Nephron (organoid): ENCODE measurements around the gene ZNF277.
"Not testable (repeated sequence)": the region's sequence is repeated elsewhere in the genome, so short reads cannot be mapped to it uniquely, and the experiment has no call there.

Source experiments
- H3K27ac Mint-ChIP-seq, 3 experiments: 2 replicates each; pipeline ENCODE4 v1.8.0; 2020; ENCODE audit warnings: mixed read lengths in 3 of 3, mild to moderate bottlenecking in 2 of 3, moderate library complexity in 1 of 3
- H3K27me3 Mint-ChIP-seq: 2 replicates; pipeline ENCODE4 v1.8.0; 2021; ENCODE audit warnings: low read depth, mild to moderate bottlenecking, moderate library complexity, mixed read lengths
- H3K36me3 Mint-ChIP-seq: 2 replicates; pipeline ENCODE4 v1.8.0; 2020; ENCODE audit warnings: low read depth, mixed read lengths
- H3K4me1 Mint-ChIP-seq: 2 replicates; pipeline ENCODE4 v1.8.0; 2020; ENCODE audit warnings: mixed read lengths
- H3K4me3 Mint-ChIP-seq, 3 experiments: 2 replicates each; pipeline ENCODE4 v1.8.0; 2020; ENCODE audit warnings: mild to moderate bottlenecking in 3 of 3, mixed read lengths in 3 of 3, moderate library complexity in 2 of 3
- H3K9me3 Mint-ChIP-seq: 2 replicates; pipeline ENCODE4 v1.8.0; 2020; ENCODE audit warnings: mixed read lengths
- CTCF ChIP-seq, 3 experiments: fragments of 200-600 bp; sonication (generic); IDR thresholded peaks; one replicate each; pipeline ENCODE4 v1.5.0; 2021; ENCODE audit warnings: antibody characterized with exemption in 3 of 3; ENCODE audit not compliant: unreplicated experiment in 3 of 3

ZNF277 gene

DNA sequence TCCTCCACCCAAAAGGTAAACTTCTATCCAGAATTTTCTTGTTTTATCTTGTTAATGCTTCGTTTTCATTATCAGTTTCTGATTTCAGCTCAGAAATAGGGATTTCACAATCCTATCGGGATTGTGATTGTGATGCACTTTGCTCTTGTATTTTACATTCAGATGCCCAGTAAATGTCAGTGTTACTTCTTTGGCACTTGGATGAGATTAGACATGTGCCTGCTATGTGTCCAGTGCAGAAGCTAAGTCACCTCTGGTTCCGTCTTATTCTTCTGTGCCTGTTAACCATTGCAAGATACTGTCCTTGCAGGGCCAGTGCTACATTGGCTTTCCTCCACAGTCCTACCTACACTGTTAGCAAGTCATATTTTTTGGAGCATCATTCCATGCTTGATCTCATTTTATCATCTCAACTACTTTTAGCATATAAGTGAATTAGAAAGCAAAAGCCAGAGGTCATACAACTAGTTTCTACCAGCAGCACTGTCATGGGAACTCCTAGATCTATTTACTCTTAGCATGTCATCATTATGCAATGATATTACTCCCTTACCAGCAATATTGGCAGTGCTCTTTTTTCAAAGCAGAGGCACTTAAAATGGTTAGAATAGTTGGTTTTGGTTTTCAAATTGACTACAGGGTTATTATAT is 26.7 kb downstream of the ZNF277 start:
- H3K9me3 Mint-ChIP-seq: peaks cover 6% of the 10 kb centered on the region
- no peak for TF ChIP-seq CTCF (IDR thresholded peaks at IDR 0.05; ENCODE audit: unreplicated experiment in 3 of 3)
- peaks cover under 1% of the 10 kb centered on the region for H3K4me1 Mint-ChIP-seq
- no peaks in the 10 kb centered on the region for H3K27me3 Mint-ChIP-seq
- no peak overlapping the region for H3K4me3 Mint-ChIP-seq
- H3K36me3 Mint-ChIP-seq: peaks cover under 1% of the 10 kb centered on the region
- no peak overlapping the region for H3K27ac Mint-ChIP-seq

GRCh38 chr7:112234147-112234546 is 27.7 kb downstream of the ZNF277 start:
- H3K9me3 Mint-ChIP-seq: peaks cover 7% of the 10 kb centered on the region
- H3K4me3 Mint-ChIP-seq: no peak overlapping the region
- peaks cover 3% of the 10 kb centered on the region for H3K36me3 Mint-ChIP-seq
- H3K27me3 Mint-ChIP-seq: no peaks in the 10 kb centered on the region
- TF ChIP-seq CTCF (IDR thresholded peaks at IDR 0.05; ENCODE audit: unreplicated experiment in 3 of 3): no peak
- H3K27ac Mint-ChIP-seq: no peak overlapping the region
- H3K4me1 Mint-ChIP-seq: no peaks in the 10 kb centered on the region

DNA sequence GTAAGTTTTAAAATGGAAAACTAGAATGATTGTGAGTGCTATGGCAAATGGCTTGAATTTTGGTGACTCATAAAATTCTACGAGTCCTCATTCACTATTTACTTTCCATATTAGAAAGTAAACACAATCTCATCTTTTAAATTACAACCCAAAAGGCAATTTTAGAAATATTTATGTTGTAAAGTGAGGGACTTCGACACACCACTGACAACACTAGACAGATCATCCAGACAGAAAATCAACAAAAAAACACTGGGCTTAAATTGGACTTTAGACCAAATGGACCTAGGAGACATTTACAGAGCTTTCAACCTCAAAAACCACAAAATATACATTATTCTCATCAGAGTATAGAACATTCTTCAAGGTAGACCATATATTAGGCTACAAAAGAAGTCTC is 30.1 kb downstream of the ZNF277 start:
- Mint-ChIP-seq H3K4me3 (no peak overlapping the region), H3K27ac (no peak overlapping the region), H3K4me1 (no peaks in the 10 kb centered on the region), H3K36me3 (peaks cover 9% of the 10 kb centered on the region), H3K27me3 (no peaks in the 10 kb centered on the region), H3K9me3 (peaks cover 17% of the 10 kb centered on the region)
- TF ChIP-seq CTCF (IDR thresholded peaks at IDR 0.05; ENCODE audit: unreplicated experiment in 3 of 3): no peak

DNA sequence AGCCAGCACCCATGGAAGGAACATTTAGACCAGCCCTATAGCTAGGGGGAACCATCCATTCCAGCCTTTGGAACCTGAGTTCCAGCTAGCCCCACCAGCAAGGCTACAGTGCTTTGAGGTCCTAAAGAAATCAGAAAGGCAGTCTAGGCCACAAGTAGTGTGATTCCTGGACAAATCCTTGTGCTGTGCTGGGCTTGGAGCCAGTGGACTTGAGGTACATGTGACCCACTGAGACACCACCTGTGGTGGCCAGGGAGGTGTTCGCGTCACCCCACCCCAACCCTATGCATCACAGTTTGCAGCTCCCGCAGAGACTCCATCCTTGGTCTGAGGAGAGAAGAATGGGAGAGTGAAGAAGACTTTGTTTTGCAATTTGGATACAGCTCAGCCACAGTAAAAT is 31.8 kb downstream of the ZNF277 start:
- Mint-ChIP-seq H3K36me3 (peaks cover 9% of the 10 kb centered on the region), H3K27ac (no peak overlapping the region), H3K4me3 (no peak overlapping the region), H3K4me1 (no peaks in the 10 kb centered on the region), H3K27me3 (no peaks in the 10 kb centered on the region), H3K9me3 (peaks cover 19% of the 10 kb centered on the region)
- no peak for TF ChIP-seq CTCF (IDR thresholded peaks at IDR 0.05; ENCODE audit: unreplicated experiment in 3 of 3)

GRCh38 chr7:112238852-112239610 is 32.5 kb downstream of the ZNF277 start:
- no peak for TF ChIP-seq CTCF (IDR thresholded peaks at IDR 0.05; ENCODE audit: unreplicated experiment in 3 of 3)
- peaks cover 9% of the 10 kb centered on the region for H3K36me3 Mint-ChIP-seq
- H3K4me1 Mint-ChIP-seq: no peaks in the 10 kb centered on the region
- H3K9me3 Mint-ChIP-seq: peaks cover 19% of the 10 kb centered on the region
- H3K27ac Mint-ChIP-seq: no peak overlapping the region
- no peaks in the 10 kb centered on the region for H3K27me3 Mint-ChIP-seq
- no peak overlapping the region for H3K4me3 Mint-ChIP-seq

DNA sequence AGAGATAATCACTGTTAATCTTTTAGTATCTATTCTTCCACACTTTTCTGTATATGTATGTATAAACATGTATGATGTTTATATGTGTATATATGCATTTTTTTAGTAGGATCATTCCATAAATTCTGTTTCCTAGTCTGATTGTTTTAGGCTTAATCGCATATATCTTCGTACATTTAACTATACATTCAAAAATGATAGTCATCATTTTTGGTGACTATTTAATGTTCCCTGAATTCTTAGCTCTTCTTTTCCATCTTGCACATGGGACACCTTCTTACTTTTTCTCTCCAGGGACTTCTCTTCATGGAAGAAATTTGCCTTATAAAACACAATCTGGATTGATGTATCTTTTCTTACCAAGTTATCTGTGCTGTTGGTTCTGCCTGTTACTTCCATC is 42.1 kb downstream of the ZNF277 start:
- H3K27ac Mint-ChIP-seq: no peak overlapping the region
- H3K27me3 Mint-ChIP-seq: peaks cover 9% of the 10 kb centered on the region
- no peaks in the 10 kb centered on the region for H3K4me1 Mint-ChIP-seq

DNA sequence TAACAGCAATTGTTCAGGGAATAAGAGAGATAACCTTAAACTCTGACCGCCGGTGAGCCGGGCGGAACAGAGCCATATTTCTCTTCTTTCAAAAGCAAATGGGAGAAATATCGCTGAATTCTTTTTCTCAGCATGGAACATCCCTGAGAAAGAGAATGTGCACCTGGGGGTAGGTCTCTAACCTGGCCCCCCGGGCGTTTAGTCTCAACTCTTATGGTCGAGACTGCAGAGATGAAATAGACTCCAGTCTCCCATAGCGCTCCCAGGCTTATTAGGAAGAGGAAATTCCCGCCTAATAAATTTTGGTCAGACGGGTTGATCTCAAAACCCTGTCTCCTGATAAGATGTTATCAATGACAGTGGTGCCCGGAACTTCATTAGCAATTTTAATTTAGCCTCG is 43.5 kb downstream of the ZNF277 start:
- H3K27me3 Mint-ChIP-seq, H3K9me3 Mint-ChIP-seq, H3K4me1 Mint-ChIP-seq, H3K27ac Mint-ChIP-seq, H3K36me3 Mint-ChIP-seq, H3K4me3 Mint-ChIP-seq: not testable (repeated sequence)

More for the DNA sequence above, 42.1 kb downstream of the ZNF277 start:
- Mint-ChIP-seq H3K9me3 (peaks cover 6% of the 10 kb centered on the region), H3K36me3 (peaks cover 5% of the 10 kb centered on the region), H3K4me3 (no peak overlapping the region)
- no peak for TF ChIP-seq CTCF (IDR thresholded peaks at IDR 0.05; ENCODE audit: unreplicated experiment in 3 of 3)
